ENCODE data around the gene DYNLT2. TPM values are rescaled to one million over a fixed set of nuclear protein-coding genes. Genes with fewer than 3 reads are reported as not detected.

The DYNLT2 gene
- total RNA-seq, 1 experiment from 2014 or later = 1.8 TPM

DNA sequence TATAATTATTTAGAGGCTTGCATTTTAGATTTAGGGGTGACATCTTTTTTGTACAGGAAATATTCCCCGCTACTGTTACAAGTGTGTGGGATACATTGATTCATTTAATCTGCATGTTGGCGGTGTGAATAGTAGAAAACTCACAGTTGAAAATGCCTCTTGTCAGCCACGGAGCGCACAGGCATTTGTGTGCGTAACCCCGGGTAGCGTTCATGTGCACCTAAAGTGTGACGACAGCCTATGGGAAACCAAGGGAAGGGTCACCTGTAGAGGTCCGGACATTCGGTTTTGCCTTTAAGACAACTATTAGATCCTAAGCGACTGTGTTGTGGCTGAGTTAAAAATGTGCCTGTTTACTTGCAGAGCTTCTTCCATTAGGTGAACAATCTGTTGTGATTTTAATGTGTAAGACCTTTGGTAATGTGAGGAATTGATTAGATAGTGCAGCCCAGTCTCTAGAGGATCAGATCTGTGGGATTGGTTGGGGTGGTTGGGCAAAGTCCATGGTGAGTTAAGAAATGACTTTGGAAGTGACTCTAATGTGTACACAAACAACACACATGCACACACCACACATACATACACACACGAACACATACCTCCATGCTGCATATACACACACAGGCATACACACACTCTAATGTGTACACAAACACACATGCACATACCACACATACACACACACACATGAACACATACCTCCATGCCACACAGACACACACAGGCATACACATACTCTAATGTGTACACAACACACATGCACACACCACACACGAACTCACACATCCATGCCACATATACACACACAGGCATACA lies 15.8 kb upstream of the DYNLT2 start:
- Histone ChIP-seq H4K8ac (replicated peaks; ENCODE audit: insufficient read length, low read depth, low read length) (no peak overlapping the region), H2AFZ (ENCODE audit: low read length) (no peak overlapping the region), H3K14ac (ENCODE audit: insufficient read depth, low read length) (no peak overlapping the region), H3K4me2 (ENCODE audit: insufficient read depth, insufficient read length, low read length) (no peak overlapping the region), H3K9me3 (ENCODE audit: control insufficient read depth, low read depth, low read length) (no peaks in the 10 kb centered on the region), H3K23ac (ENCODE audit: insufficient read length, low read depth, low read length) (no peak overlapping the region), H2BK5ac (ENCODE audit: insufficient read length, low read length) (no peak overlapping the region), H3K79me1 (ENCODE audit: insufficient read depth, low read depth, low read length, poor library complexity, severe bottlenecking) (no peaks in the 10 kb centered on the region), H2BK20ac (ENCODE audit: low read depth, low read length, poor library complexity, severe bottlenecking) (no peak overlapping the region), H3T11ph (ENCODE audit: low read length) (no peak overlapping the region), H4K20me1 (ENCODE audit: control insufficient read depth, insufficient read depth, insufficient read length) (no peaks in the 10 kb centered on the region), H3K9ac (ENCODE audit: extremely low read depth, insufficient read length, low read length) (no peak overlapping the region), H3K27ac (ENCODE audit: insufficient read length, low read depth, low read length) (no peak overlapping the region), H3K18ac (ENCODE audit: insufficient read length, low read depth, low read length) (no peak overlapping the region), H4K5ac (ENCODE audit: insufficient read length, low read depth, low read length) (no peak overlapping the region), H3K23me2 (ENCODE audit: insufficient read length, low read depth, low read length, poor library complexity, severe bottlenecking) (no peaks in the 10 kb centered on the region), H2BK120ac (ENCODE audit: low read depth, low read length, poor library complexity, severe bottlenecking) (no peak overlapping the region), H2AK5ac (ENCODE audit: insufficient read length, low read length) (no peak overlapping the region), H2BK15ac (ENCODE audit: low read depth, low read length) (no peak overlapping the region), H3K4me1 (ENCODE audit: insufficient read depth, low read length) (no peaks in the 10 kb centered on the region; the same call in 1 of the 2 replicates), H2BK12ac (ENCODE audit: insufficient read length, low read depth, low read length) (no peak overlapping the region), H3K79me2 (ENCODE audit: insufficient read depth, low read length) (no peaks in the 10 kb centered on the region), H3K4ac (ENCODE audit: low read depth, low read length) (no peak overlapping the region), H3K27me3 (ENCODE audit: insufficient read depth, low read length) (no peaks in the 10 kb centered on the region), H3K56ac (ENCODE audit: insufficient read length, low read depth, low read length) (no peak overlapping the region), H4K91ac (ENCODE audit: insufficient read length, low read depth, low read length) (no peak overlapping the region)
- no peak overlapping the region for H3K27ac Mint-ChIP-seq
- H3K4me1 Mint-ChIP-seq = peaks cover 0 to 3% of the 10 kb centered on the region in 2 experiments; a peak in 1 of 4 replicates
- H3K36me3 Mint-ChIP-seq (ENCODE audit: insufficient read depth in 1 of 3, low read depth in 3 of 3) = peaks cover 2 to 44% (median 34%) of the 10 kb centered on the region in 3 experiments; a peak in 5 of 7 replicates
- no CpG with 5 or more reads among the region's 13 CpGs for WGBS (ENCODE audit: extremely low coverage, insufficient read length, low lambda C conversion rate)
- TF ChIP-seq, protein P1, sequence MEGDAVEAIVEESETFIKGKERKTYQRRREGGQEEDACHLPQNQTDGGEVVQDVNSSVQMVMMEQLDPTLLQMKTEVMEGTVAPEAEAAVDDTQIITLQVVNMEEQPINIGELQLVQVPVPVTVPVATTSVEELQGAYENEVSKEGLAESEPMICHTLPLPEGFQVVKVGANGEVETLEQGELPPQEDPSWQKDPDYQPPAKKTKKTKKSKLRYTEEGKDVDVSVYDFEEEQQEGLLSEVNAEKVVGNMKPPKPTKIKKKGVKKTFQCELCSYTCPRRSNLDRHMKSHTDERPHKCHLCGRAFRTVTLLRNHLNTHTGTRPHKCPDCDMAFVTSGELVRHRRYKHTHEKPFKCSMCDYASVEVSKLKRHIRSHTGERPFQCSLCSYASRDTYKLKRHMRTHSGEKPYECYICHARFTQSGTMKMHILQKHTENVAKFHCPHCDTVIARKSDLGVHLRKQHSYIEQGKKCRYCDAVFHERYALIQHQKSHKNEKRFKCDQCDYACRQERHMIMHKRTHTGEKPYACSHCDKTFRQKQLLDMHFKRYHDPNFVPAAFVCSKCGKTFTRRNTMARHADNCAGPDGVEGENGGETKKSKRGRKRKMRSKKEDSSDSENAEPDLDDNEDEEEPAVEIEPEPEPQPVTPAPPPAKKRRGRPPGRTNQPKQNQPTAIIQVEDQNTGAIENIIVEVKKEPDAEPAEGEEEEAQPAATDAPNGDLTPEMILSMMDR (conservative IDR thresholded peaks at IDR 0.05) = no peak
- no peaks in the 10 kb centered on the region for H3K9me3 Mint-ChIP-seq
- DNase-seq = no peak
- H3K4me3 Mint-ChIP-seq = no peak overlapping the region
- no peaks in the 10 kb centered on the region; the same call in 1 of the 2 replicates for H3K27me3 Mint-ChIP-seq (ENCODE audit: low read depth)
